RPMI7951 (cell line): ENCODE results near the gene BPIFB6. TPM values are rescaled to one million over a fixed set of nuclear protein-coding genes. Genes with fewer than 3 reads are reported as not detected.
A peak's percentile ranks its signal among the peaks of the same experiment; 100 is the strongest.

Experiments
- DNase-seq: peaks from one replicate; pipeline ENCODE4 v3.0.0-alpha.2; 2012; ENCODE audit warnings: low read depth
- total RNA-seq: library from RNA; depleted of rRNA; stranded (reverse); fragments of >200 nt; shearing (Covaris generic); gene quantifications from 2 replicates; pipeline ENCODE4 v1.2.3, GENCODE V29; 2014; rRNA removed

The BPIFB6 gene, protein sequence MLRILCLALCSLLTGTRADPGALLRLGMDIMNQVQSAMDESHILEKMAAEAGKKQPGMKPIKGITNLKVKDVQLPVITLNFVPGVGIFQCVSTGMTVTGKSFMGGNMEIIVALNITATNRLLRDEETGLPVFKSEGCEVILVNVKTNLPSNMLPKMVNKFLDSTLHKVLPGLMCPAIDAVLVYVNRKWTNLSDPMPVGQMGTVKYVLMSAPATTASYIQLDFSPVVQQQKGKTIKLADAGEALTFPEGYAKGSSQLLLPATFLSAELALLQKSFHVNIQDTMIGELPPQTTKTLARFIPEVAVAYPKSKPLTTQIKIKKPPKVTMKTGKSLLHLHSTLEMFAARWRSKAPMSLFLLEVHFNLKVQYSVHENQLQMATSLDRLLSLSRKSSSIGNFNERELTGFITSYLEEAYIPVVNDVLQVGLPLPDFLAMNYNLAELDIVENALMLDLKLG
- not detected in 2 replicates for total RNA-seq

- DNase-seq, result peak; percentile 17
These were observed at the start of gene BPIFB6 for GRCh38 chr20:33031531-33031930. Gene BPIFB6, plus strand, starts transcription at chr20:33031648. Its CDS starts 0 bp downstream, at chr20:33031648.

- no peak for DNase-seq
These were observed 48.6 kb upstream of the BPIFB6 start for GRCh38 chr20:32982617-32983458.

DNA sequence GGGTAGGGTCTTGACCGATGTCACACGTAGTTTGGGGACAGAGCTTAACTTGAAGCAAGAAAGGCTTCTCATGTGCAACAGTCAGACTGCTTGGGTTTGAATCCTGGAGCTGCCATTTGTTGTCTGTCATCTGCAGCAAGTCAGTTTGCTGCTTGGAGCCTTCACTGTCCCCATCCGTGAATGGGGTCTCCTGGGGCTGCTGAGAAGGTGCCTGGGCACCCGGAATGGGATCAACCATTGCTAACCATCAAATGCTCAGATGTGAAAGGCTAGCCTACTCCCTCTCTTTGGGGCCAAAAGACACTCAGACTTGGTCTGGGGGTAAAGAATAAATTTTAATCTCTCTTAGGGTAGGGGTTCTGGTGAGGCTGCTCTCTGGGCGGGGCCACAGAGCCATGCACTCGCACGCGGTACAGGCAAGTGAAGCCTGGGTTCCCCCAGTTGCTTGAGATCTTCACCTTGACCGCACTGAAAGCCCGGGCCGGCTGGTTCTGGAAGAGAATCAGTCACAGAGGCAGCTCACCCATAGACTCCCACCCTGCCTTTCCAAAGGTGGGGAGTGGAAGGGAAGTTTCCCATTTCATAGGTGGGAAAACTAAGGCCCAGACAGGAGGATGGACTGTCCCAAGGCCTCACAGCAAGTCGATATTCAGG, 47.9 kb upstream of the BPIFB6 start:
- DNase-seq, result no peak

DNA sequence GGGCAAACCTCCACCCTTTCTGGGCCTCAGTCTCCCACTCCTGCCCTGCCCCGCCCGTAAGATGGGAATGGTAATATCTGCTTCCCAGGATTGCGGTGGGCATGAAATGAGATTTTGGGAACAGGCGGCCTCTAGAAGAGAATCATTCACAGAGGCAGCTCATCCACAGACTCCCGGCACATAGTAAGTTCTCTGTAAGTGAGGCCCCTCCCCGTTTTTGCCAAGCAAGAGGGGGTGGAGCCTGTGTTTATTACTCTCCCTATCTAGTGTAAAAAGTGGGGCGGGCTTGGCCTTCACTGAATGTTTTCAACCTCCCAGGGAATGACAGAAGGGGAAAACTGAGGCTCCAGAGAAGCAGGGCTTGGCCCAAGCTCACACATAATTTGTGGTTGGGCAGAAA, 47.3 kb upstream of the BPIFB6 start:
- DNase-seq, result no peak

- no peak for DNase-seq
These were observed 46.7 kb upstream of the BPIFB6 start for GRCh38 chr20:32984631-32985354.

DNA sequence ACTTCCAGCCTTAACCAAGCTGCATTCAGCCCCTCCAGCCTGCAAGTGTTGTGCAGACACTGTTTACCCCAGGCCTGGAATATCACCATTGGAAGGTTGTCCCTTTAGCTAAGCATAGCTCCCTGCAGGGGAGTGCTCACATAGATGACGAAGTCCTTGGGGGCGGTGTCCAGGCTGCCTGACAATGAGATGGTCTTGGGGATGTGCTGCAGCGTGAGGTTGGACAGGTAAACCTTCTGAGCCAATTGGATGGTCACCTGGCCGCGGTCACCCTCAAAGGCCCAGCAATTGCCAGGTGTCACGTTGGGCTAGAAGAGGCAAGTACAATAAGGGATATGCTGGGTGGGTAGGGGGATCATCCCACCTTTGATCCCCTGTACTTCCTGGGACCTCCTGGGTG, 45.9 kb upstream of the BPIFB6 start:
- no peak for DNase-seq

- DNase-seq, result no peak
These were observed 45.0 kb upstream of the BPIFB6 start for GRCh38 chr20:32986331-32986966.

- no peak for DNase-seq
These were observed 44.2 kb upstream of the BPIFB6 start for GRCh38 chr20:32987044-32987825.

- DNase-seq, result no peak
These were observed 43.4 kb upstream of the BPIFB6 start for GRCh38 chr20:32988008-32988407.

DNA sequence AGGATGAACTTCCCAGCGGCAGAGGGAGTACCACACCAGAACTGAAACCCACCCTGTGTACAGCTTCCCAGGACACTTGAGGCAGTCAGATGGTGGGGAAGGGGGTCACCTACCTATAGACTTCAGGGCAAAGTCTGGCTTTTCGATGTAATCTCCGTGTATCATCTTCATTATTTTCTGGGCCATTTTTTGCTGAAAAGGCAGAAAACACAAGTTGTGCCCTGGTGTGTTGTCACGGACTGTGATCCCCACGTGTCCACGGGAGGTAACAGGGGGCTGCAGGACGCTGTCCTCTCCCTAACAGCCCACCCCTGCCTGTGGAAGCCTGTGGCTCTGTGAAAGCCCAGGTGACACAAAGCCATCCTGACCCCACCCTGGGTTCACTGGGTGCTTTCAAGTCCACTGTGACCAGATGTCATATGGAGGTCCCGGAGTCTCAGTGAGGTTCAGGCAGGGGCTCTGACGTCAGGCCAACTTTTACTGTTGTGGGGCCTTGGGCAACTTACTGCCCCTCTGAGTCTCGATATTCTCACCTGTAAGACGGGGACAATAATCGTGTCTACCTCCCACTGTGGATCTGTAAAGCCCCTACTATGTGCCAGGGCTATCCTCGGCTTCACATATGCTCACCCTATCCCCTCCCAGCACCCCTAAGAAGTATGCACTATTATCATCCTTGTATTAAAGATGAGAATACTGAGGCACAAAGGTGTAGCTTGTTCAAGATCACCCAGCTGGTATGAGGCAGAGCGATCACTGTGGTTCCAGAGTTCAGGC, 41.8 kb upstream of the BPIFB6 start:
- DNase-seq, result no peak

DNA sequence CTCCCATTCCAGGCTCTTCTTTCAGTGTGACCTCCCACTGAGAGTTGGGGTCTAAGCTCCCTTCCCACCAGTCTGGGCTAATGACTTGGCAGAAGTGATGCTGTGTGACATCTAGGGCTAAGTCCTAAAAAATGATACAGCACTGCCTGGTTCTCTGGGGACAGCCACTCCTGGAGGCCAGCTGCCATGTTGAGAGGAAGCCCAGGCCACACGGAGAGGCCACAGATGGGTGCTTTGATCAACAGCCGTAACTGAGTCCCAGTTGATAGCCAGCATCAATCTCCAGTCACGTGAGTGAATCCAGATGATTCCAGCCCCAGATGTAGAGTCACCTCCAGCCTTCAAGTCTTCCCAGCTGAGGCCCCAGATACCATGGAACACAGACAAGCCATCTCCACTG, 41.0 kb upstream of the BPIFB6 start:
- DNase-seq, result no peak

DNA sequence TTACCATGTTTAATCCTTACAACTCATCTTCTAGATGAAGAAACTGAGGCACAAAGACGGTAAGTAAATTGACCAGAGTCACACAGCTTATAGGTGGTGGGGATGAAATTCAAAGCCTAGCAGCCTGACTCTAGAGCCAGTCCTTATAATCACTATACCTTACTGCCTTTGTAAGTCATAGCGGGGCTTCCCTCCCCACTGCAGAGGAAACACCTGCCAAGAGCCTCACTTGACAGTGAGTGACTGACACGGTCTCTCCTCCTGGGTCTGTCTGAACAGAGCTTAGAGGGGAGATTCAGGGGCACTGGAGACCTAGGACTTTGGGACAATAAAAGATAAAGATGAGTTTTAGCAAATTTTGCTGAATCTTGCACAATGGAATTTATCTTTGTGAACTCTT, 40.1 kb upstream of the BPIFB6 start:
- DNase-seq, result no peak

DNA sequence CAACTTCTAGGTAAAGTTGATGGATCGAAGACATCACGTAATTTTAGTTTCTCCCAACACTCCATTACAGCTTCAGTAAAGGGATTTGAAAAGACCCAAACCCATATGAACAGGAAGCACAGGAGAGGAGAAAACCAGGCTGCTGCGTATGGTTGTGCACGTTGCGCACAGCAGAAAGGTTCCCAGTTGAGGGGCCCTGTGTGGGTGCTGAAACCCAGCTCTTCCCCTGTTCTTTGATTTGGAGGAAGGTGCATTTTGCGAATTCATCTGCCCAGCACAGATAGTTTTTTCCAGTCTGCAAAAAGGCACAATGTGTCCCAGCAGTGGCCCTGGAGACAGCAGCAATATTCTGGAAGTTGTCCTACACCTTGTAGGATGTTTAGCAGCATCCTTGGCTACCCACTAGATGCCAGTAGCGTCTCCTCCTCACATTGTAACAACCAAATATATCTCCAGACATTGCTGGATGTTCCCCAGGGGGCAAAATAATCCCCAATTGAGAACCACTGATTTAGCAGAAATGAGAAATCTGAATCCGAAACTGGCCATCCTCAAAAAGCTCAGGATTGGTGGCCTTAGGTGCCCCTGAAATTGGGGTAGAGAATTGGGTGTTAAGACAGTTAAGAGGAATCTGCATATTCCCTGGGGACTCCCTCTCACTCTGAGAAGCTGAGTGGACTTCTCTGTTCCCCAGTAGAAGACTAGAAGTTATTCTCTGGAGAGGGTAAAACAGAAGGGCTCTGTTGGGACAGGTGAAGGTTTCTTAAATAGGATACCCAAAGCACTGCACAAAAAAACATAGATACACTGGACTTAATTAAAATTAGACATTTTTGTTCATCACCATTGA, 39.4 kb upstream of the BPIFB6 start:
- no peak for DNase-seq

GRCh38 chr20:32993496-32994050, 37.9 kb upstream of the BPIFB6 start:
- no peak for DNase-seq

DNA sequence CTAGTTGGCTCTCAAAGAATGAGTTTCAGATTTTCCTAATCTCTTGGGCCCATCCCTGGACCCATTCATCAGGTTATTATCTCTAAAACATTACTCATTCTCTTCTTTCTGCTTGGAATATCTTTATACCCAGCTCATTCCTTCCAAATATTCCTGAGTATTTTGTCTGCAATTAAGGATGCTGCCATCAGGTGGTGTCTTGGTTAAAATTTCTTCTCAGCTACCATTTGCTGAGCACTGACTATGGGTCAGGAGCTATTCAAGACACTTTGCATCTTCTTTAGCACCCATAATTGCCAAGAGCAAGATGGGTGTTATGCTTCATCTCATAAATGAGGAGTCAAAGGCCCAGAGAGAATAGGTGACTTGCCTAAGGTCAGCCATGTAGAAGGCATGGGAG, 35.6 kb upstream of the BPIFB6 start:
- DNase-seq, result no peak

GRCh38 chr20:32997431-32997830, 34.0 kb upstream of the BPIFB6 start:
- no peak for DNase-seq

DNA sequence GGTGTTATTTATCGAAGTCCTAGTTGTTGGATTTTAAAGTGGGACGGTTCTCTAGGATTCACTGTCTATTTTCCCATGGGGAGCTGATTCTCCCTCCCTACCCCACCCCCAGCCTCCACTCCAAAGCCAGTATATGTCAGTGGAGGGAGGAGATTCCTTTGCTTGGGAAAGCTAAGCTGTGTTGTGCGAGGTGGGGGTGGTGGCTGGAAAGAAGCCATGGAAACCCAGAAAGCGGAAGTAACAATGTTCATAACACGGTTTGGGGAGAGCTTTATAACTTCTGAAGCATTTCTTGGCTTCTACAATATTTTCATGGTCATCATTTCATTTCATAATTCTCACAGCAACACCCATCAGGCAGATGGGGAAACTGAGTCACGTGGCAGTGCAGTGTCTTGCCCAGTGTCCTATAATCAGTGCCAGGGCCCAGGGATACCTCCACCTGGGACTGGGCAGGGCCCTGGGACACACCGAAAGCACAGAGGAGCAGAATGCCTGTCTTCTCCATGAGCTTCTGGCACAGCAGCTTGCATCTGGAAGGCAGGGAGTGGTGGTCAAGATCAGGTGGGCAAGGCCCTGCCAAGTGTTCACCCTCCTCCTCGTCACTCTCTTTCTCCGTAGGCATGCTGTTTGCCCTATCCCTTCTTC, 31.7 kb upstream of the BPIFB6 start:
- DNase-seq, result no peak
